Measurements from ENCODE around the gene ELFN2.

GRCh38 chr22:37449331-37450001 lies 22.2 kb upstream of the ELFN2 start:
- TF ChIP-seq POLR2AphosphoS5 (IDR thresholded peaks at IDR 0.05; ENCODE audit: low read depth, low read length) (no peak), POLR2A (IDR thresholded peaks at IDR 0.05; ENCODE audit: low read depth, low read length) (no peak)
